Chondrocyte (in vitro differentiated cells): Measurements from ENCODE around the gene TMBIM1. TPM values are rescaled to one million over a fixed set of nuclear protein-coding genes. Genes with fewer than 3 reads are reported as not detected.

Experiments
- DNase-seq: peaks from one replicate; pipeline ENCODE4 v3.0.0; 2021; ENCODE audit warnings: mixed read lengths, low spot score
- H3K27ac Mint-ChIP-seq: one replicate; pipeline ENCODE4 v1.8.0; 2021; ENCODE audit warnings: mild to moderate bottlenecking, moderate library complexity, mixed read lengths; ENCODE audit not compliant: unreplicated experiment
- H3K27me3 Mint-ChIP-seq: 2 replicates; pipeline ENCODE4 v1.8.0; 2021; ENCODE audit warnings: low read depth, mixed read lengths
- H3K36me3 Mint-ChIP-seq: 2 replicates; pipeline ENCODE4 v1.8.0; 2021; ENCODE audit warnings: low read depth, mixed read lengths
- H3K4me1 Mint-ChIP-seq: 2 replicates; pipeline ENCODE4 v1.8.0; 2021; ENCODE audit warnings: low read depth, mild to moderate bottlenecking, mixed read lengths
- H3K4me3 Mint-ChIP-seq: one replicate; pipeline ENCODE4 v1.8.0; 2021; ENCODE audit warnings: mild to moderate bottlenecking, moderate library complexity, mixed read lengths; ENCODE audit not compliant: unreplicated experiment
- H3K9me3 Mint-ChIP-seq: 2 replicates; pipeline ENCODE4 v1.8.0; 2021; ENCODE audit warnings: low read depth, mixed read lengths
- CTCF ChIP-seq: fragments of 200-600 bp; sonication (generic); IDR thresholded peaks from 2 replicates; pipeline ENCODE4 v1.5.0; 2021; ENCODE audit warnings: antibody characterized with exemption, mild to moderate bottlenecking, moderate library complexity
- total RNA-seq: library from RNA; stranded (reverse); gene quantifications from 3 replicates; pipeline ENCODE4 v1.2.1, GENCODE V29; 2021

The TMBIM1 gene
- total RNA-seq, 1 donor from 2014 or later, result 100 TPM

DNA sequence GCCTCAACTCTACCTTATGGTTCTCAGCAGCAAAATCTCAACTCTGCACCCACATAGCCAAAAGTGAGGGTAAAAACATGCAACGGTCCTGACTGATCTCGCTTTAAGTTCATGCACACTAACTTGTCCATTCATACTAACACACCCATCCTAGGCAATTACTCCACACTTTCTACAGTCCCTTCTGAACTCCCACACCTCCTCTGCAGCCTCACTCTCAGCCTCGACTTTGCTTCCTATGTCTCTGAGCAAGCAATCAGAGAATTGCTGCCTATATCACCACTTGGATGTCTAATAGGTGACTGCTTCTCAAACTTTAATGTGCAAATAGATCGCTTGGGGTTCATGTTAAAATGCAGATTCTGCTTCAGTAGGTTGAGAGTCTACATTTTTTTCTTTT is 7.8 kb upstream of the TMBIM1 start:
- H3K4me3 Mint-ChIP-seq, result no peak overlapping the region
- H3K27me3 Mint-ChIP-seq, result no peaks in the 10 kb centered on the region
- H3K9me3 Mint-ChIP-seq, result no peaks in the 10 kb centered on the region
- H3K4me1 Mint-ChIP-seq, result peaks cover 11% of the 10 kb centered on the region
- DNase-seq, result no peak
- H3K27ac Mint-ChIP-seq, result no peak overlapping the region
- TF ChIP-seq CTCF, result no peak
- no peaks in the 10 kb centered on the region for H3K36me3 Mint-ChIP-seq

DNA sequence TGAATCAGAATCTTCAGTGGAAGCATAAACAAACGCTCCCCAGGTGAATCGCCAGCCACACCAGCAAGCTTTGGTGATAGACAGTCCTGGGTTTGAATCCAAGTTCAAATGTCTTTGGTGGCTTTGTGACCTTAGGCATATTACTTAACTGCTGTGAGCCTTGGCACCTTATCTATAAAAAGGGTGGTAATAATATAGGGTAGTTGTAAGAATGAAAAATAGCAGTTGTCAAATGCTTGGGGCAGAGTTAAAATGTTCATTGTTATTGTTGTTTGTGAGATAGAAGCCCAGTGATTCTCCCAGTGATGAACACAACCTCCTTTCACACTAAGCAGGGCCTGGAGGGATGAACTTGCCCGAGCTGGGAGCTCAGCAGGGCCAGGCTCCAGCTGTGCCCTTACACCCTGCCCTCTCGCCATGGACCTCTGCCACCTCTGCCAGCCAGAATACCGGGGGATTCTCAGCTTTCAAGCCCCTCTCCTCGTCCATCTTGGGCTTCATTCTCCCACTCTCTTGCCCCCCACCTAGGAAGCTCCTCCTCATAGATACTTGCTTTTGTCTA is 6.1 kb upstream of the TMBIM1 start:
- Mint-ChIP-seq H3K27ac (no peak overlapping the region), H3K9me3 (no peaks in the 10 kb centered on the region), H3K27me3 (no peaks in the 10 kb centered on the region), H3K4me3 (no peak overlapping the region), H3K4me1 (peaks cover 16% of the 10 kb centered on the region), H3K36me3 (no peaks in the 10 kb centered on the region)
- DNase-seq, result no peak
- TF ChIP-seq CTCF, result no peak

GRCh38 chr2:218296847-218297246 is 4.5 kb upstream of the TMBIM1 start:
- Mint-ChIP-seq H3K9me3 (no peaks in the 10 kb centered on the region), H3K27me3 (no peaks in the 10 kb centered on the region), H3K27ac (no peak overlapping the region), H3K36me3 (no peaks in the 10 kb centered on the region), H3K4me1 (peaks cover 23% of the 10 kb centered on the region), H3K4me3 (no peak overlapping the region)
- DNase-seq, result no peak
- TF ChIP-seq CTCF, result no peak

- Mint-ChIP-seq H3K27me3 (no peaks in the 10 kb centered on the region), H3K4me3 (no peak overlapping the region), H3K36me3 (no peaks in the 10 kb centered on the region), H3K27ac (no peak overlapping the region), H3K4me1 (peaks cover 26% of the 10 kb centered on the region), H3K9me3 (no peaks in the 10 kb centered on the region)
- no peak for TF ChIP-seq CTCF
- no peak for DNase-seq
Observed at GRCh38 chr2:218296200-218296599, 3.9 kb upstream of the TMBIM1 start.

- DNase-seq, result no peak
- H3K9me3 Mint-ChIP-seq, result no peaks in the 10 kb centered on the region
- H3K4me1 Mint-ChIP-seq, result peaks cover 36% of the 10 kb centered on the region
- no peak overlapping the region for H3K4me3 Mint-ChIP-seq
- no peaks in the 10 kb centered on the region for H3K36me3 Mint-ChIP-seq
- TF ChIP-seq CTCF, result no peak
- H3K27ac Mint-ChIP-seq, result peak overlapping the region; percentile 20
- H3K27me3 Mint-ChIP-seq, result no peaks in the 10 kb centered on the region
Observed at GRCh38 chr2:218295029-218295428, 2.7 kb upstream of the TMBIM1 start.
